A673 (cell line): ENCODE data around the gene CGB3.

Experiments
- CTCF ChIP-seq: fragments of 300-800, 200-600 bp; sonication (generic); conservative IDR thresholded peaks from 2 replicates; pipeline ENCODE4 v1.5.1; 2017; ENCODE audit warnings: low read depth, mild to moderate bottlenecking, antibody characterized with exemption, low read length, moderate library complexity, mixed read lengths
- EZH2 ChIP-seq: fragments of 200-600 bp; sonication (generic); IDR thresholded peaks from 2 replicates; pipeline ENCODE4 v1.6.1; 2017; ENCODE audit warnings: borderline replicate concordance, low read depth, mild to moderate bottlenecking, mixed read lengths, antibody characterized with exemption, low read length; ENCODE audit not compliant: poor library complexity, severe bottlenecking

DNA sequence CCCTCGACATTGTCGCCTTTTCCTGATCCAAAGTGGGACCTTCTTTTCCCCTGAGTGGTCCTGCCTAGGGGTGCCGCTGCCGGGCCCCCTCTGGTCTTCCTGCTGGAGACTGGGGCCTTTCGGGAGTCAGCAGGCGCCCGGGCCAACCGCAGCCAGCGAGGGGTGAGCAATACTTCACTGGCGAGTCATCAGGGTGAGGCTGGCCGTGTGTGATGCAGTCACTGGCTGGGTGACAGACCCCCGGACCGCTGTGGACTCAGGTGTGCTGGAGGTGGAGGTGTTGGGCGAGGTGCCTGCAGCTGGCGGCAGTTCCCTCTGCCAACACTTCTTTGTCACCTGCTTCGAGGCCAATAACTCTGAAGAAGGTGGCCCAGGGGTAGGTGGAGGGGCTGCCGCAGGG lies 18.0 kb upstream of the CGB3 start:
- TF ChIP-seq CTCF (no peak), EZH2 (no peak)
